Endothelial cell of umbilical vein (primary cell): ENCODE data around the gene SORCS2. TPM values are rescaled to one million over a fixed set of nuclear protein-coding genes. Genes with fewer than 3 reads are reported as not detected.

Experiments
- BruUV-seq: library from RNA; stranded (reverse); fragments of 400-500 nt; replicated peaks from 2 replicates; lab custom pipeline; 2021; lab: Mats Ljungman, UMichigan
- CTCF ChIA-PET: fragments of 300-600, 350-600 bp; sonication (Branson Sonifier 250); formaldehyde crosslinking; loops from one replicate; lab custom pipeline; 2021; ENCODE audit warnings: antibody characterized with exemption, inconsistent platforms; lab: Charles Lee
- POLR2A ChIA-PET: fragments of 300-600, 350-600 bp; sonication (Branson Sonifier 250); formaldehyde crosslinking; loops from one replicate; lab custom pipeline; 2021; ENCODE audit warnings: antibody characterized with exemption, inconsistent platforms; lab: Charles Lee
- DNase-seq: peaks from one replicate; pipeline ENCODE4 v3.0.0-alpha.2; 2011; ENCODE audit warnings: low read depth, low spot score
- FAIRE-seq: peaks from 2 replicates; lab custom pipeline; 2011; peaks lifted over from hg19 to GRCh38; lab: Jason Lieb, UNC
- H2AFZ ChIP-seq: 2 replicates; pipeline ENCODE4 v1.6.0; 2012; ENCODE audit warnings: low read depth, low read length, control low read depth, inconsistent platforms
- H3K27ac ChIP-seq: 2 replicates; pipeline ENCODE4 v1.5.1; 2011; ENCODE audit warnings: low read depth, mild to moderate bottlenecking, control low read depth, low read length, moderate library complexity; ENCODE audit not compliant: insufficient read depth
- H3K27me3 ChIP-seq, 2 experiments: 2 replicates each; pipeline versions ENCODE4 v1.6.0 to v1.6.1; 2011; ENCODE audit warnings: low read length in 2 of 2, mixed read lengths in 1 of 2; ENCODE audit not compliant: control insufficient read depth in 2 of 2, insufficient read depth in 2 of 2
- H3K36me3 ChIP-seq, 2 experiments: 2 replicates in 1 of 2; 3 replicates in 1 of 2; pipeline ENCODE4 v1.5.1; 2011; ENCODE audit warnings: low read length in 2 of 2, mild to moderate bottlenecking in 1 of 2, moderate library complexity in 1 of 2; ENCODE audit not compliant: control insufficient read depth in 2 of 2, insufficient read depth in 2 of 2; ENCODE audit errors: extremely low read depth in 1 of 2
- H3K4me1 ChIP-seq: 3 replicates; pipeline ENCODE4 v1.5.1; 2011; ENCODE audit warnings: mild to moderate bottlenecking, low read length; ENCODE audit not compliant: control insufficient read depth, insufficient read depth; ENCODE audit errors: extremely low read depth
- H3K4me2 ChIP-seq: 2 replicates; pipeline ENCODE4 v1.6.1; 2011; ENCODE audit warnings: low read length, control low read depth, mixed read lengths; ENCODE audit not compliant: insufficient read depth
- H3K4me3 ChIP-seq, 3 experiments: fragments of 200-600 bp in 1 of 3; sonication (generic), shearing (Covaris generic) in 1 of 3; replicated peaks in 1 of 3; 2 replicates each; pipeline ENCODE4 v1.5.1; 2011 to 2016; ENCODE audit warnings: control low read depth in 3 of 3, low read length in 3 of 3, mild to moderate bottlenecking in 2 of 3, inconsistent platforms in 1 of 3, low read depth in 1 of 3, moderate library complexity in 1 of 3; ENCODE audit not compliant: insufficient read depth in 1 of 3
- H3K79me2 ChIP-seq: 2 replicates; pipeline ENCODE4 v1.6.0; 2012; ENCODE audit warnings: low read length, inconsistent platforms; ENCODE audit not compliant: control insufficient read depth, insufficient read depth
- H3K9ac ChIP-seq: replicated peaks from 2 replicates; pipeline ENCODE3; 2011; ENCODE audit warnings: low read length, control low read depth; ENCODE audit not compliant: insufficient read depth; ENCODE audit errors: extremely low read depth
- H3K9me1 ChIP-seq: replicated peaks from 3 replicates; pipeline ENCODE4 v1.6.0; 2011; ENCODE audit warnings: mild to moderate bottlenecking, low read length; ENCODE audit not compliant: control insufficient read depth, insufficient read depth; ENCODE audit errors: extremely low read depth
- H3K9me3 ChIP-seq: replicated peaks from 2 replicates; pipeline ENCODE4 v1.5.1; 2012; ENCODE audit warnings: low read length, inconsistent platforms; ENCODE audit not compliant: control insufficient read depth, insufficient read depth
- H4K20me1 ChIP-seq: replicated peaks from 2 replicates; pipeline ENCODE3; 2011; ENCODE audit warnings: mild to moderate bottlenecking, low read length; ENCODE audit not compliant: control insufficient read depth, insufficient read depth; ENCODE audit errors: extremely low read depth
- EZH2 ChIP-seq: IDR thresholded peaks from 2 replicates; pipeline ENCODE4 v1.6.1; 2012; ENCODE audit warnings: borderline replicate concordance, low read depth, mild to moderate bottlenecking, moderate library complexity, low read length, inconsistent platforms; ENCODE audit not compliant: severe bottlenecking
- FOS ChIP-seq: IDR thresholded peaks from 2 replicates; pipeline ENCODE4 v1.6.1; 2011; ENCODE audit warnings: mild to moderate bottlenecking, low read length, moderate library complexity, borderline replicate concordance; ENCODE audit not compliant: insufficient read depth
- GATA2 ChIP-seq: IDR thresholded peaks from 2 replicates; pipeline ENCODE4 v1.7.0; 2011; ENCODE audit warnings: low read depth, mild to moderate bottlenecking, moderate library complexity, mixed read lengths, low read length; ENCODE audit not compliant: insufficient read length, insufficient read depth
- JUN ChIP-seq: IDR thresholded peaks from 2 replicates; pipeline ENCODE4 v1.6.1; 2011; ENCODE audit warnings: borderline replicate concordance, low read depth; ENCODE audit not compliant: insufficient read length, insufficient read depth
- MYC ChIP-seq: IDR thresholded peaks from one replicate; pipeline ENCODE4 v1.6.1; 2011; ENCODE audit warnings: mild to moderate bottlenecking, low read depth, low read length
- POLR2A ChIP-seq: IDR thresholded peaks from 2 replicates; pipeline ENCODE4 v1.6.1; 2012; ENCODE audit warnings: low read depth, mild to moderate bottlenecking, control low read depth, low read length
- POLR2AphosphoS5 ChIP-seq: IDR thresholded peaks from 2 replicates; pipeline ENCODE4 v1.6.1; 2012; ENCODE audit warnings: low read depth, mild to moderate bottlenecking, control low read depth, low read length, moderate library complexity; ENCODE audit not compliant: insufficient read depth
- dilution Hi-C: fragments of 300-500 bp; cut with MboI; formaldehyde crosslinking; loops from one replicate; pipeline ENCODE4 v1.15.0; 2019; ENCODE audit warnings: low sequenced_read_pairs; ENCODE audit not compliant: extremely low pct_ligation_motif_present
- intact Hi-C: fragments of 100-400 bp; cut with micrococcal nuclease; formaldehyde crosslinking; loops from one replicate; pipeline ENCODE4 v1.10.0; 2022
- polyA plus RNA-seq, 4 experiments: library from polyadenylated mRNA; depleted of rRNA in 3 of 4; stranded (reverse) in 3 of 4; unstranded in 1 of 4; fragments of >200 nt; gene quantifications; 2 replicates each; pipeline versions ENCODE4 v1.2.1 to v1.2.3, GENCODE V29; 2011 to 2012; ENCODE audit warnings: missing spikeins in 1 of 4
- total RNA-seq: library from RNA; stranded (reverse); gene quantifications from 2 replicates; pipeline ENCODE4 v1.2.3, GENCODE V29; 2021
- TF ChIP-seq, protein P1 (sequence below), 2 donors: IDR thresholded peaks; 1 replicate in 1 of 2; 2 replicates in 1 of 2; pipeline ENCODE4 v1.5.1; 2011; ENCODE audit warnings: low read length in 2 of 2, mild to moderate bottlenecking in 2 of 2, moderate library complexity in 2 of 2, control low read depth in 1 of 2, inconsistent platforms in 1 of 2, low read depth in 1 of 2; ENCODE audit not compliant: insufficient read depth in 1 of 2; ENCODE audit errors: extremely low read depth in 1 of 2
- TF ChIP-seq, protein P2 (sequence below): IDR thresholded peaks from 2 replicates; pipeline ENCODE4 v1.6.1; 2011; ENCODE audit not compliant: insufficient read depth, insufficient read length

SORCS2 gene
- total and polyA plus RNA-seq, 2 donors (not counting 3 experiments of a cell fraction or from before 2014, with no cell fraction given): not detected

GRCh38 chr4:7367406-7367805 lies 175.1 kb downstream of the SORCS2 start:
- TF ChIP-seq MYC (no peak), FOS (no peak), POLR2AphosphoS5 (no peak), EZH2 (no peak), GATA2 (no peak), POLR2A (no peak), JUN (no peak)
- TF ChIP-seq, protein P1, sequence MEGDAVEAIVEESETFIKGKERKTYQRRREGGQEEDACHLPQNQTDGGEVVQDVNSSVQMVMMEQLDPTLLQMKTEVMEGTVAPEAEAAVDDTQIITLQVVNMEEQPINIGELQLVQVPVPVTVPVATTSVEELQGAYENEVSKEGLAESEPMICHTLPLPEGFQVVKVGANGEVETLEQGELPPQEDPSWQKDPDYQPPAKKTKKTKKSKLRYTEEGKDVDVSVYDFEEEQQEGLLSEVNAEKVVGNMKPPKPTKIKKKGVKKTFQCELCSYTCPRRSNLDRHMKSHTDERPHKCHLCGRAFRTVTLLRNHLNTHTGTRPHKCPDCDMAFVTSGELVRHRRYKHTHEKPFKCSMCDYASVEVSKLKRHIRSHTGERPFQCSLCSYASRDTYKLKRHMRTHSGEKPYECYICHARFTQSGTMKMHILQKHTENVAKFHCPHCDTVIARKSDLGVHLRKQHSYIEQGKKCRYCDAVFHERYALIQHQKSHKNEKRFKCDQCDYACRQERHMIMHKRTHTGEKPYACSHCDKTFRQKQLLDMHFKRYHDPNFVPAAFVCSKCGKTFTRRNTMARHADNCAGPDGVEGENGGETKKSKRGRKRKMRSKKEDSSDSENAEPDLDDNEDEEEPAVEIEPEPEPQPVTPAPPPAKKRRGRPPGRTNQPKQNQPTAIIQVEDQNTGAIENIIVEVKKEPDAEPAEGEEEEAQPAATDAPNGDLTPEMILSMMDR (IDR thresholded peaks at IDR 0.05; ENCODE audit: extremely low read depth in 1 of 2, insufficient read depth in 1 of 2, low read depth in 1 of 2, low read length in 2 of 2): no peak
- TF ChIP-seq, protein P2, sequence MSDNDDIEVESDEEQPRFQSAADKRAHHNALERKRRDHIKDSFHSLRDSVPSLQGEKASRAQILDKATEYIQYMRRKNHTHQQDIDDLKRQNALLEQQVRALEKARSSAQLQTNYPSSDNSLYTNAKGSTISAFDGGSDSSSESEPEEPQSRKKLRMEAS: no peak
- Histone ChIP-seq H3K4me1 (no peaks in the 10 kb centered on the region), H3K27ac (no peak overlapping the region), H3K9ac (no peak overlapping the region), H3K4me3 (no peak overlapping the region), H3K27me3 (no peaks in the 10 kb centered on the region), H3K79me2 (no peaks in the 10 kb centered on the region), H4K20me1 (no peaks in the 10 kb centered on the region), H3K9me3 (no peaks in the 10 kb centered on the region), H3K4me2 (no peak overlapping the region), H2AFZ (no peak overlapping the region), H3K9me1 (no peaks in the 10 kb centered on the region), H3K36me3 (no peaks in the 10 kb centered on the region)
- ChIA-PET CTCF (no interaction called here), POLR2A (no interaction called here)
- no TSS peak for BruUV-seq
- dilution Hi-C loops (no loop called here), intact Hi-C loops (no loop called here)
- FAIRE-seq (no peak), DNase-seq (no peak)
